ENCODE measurements around the gene CCR8.
"Not testable (repeated sequence)": the region's sequence is repeated elsewhere in the genome, so short reads cannot be mapped to it uniquely, and the experiment has no call there.

Gene CCR8

GRCh38 chr3:39351134-39351533 lies 21.6 kb downstream of the CCR8 start:
- DNase-seq, result not testable (repeated sequence)

- not testable (repeated sequence) for DNase-seq
Observed at GRCh38 chr3:39353168-39353927, 23.8 kb downstream of the CCR8 start.

- DNase-seq, result peak; percentile 7
Observed at GRCh38 chr3:39358333-39358732, 28.8 kb downstream of the CCR8 start.

- peak; percentile 52 for DNase-seq
Observed at GRCh38 chr3:39361252-39361927, 31.9 kb downstream of the CCR8 start.

GRCh38 chr3:39362192-39362591 lies 32.7 kb downstream of the CCR8 start:
- DNase-seq, result no peak

- DNase-seq, result no peak
Observed at GRCh38 chr3:39362812-39363211, 33.3 kb downstream of the CCR8 start.

GRCh38 chr3:39370450-39370849 lies 40.9 kb downstream of the CCR8 start:
- DNase-seq, result not testable (repeated sequence)

- DNase-seq, result no peak
Observed at GRCh38 chr3:39372833-39373232, 43.3 kb downstream of the CCR8 start.

GRCh38 chr3:39376959-39377634 lies 47.6 kb downstream of the CCR8 start:
- no peak for DNase-seq

GRCh38 chr3:39378088-39378487 lies 48.6 kb downstream of the CCR8 start:
- DNase-seq, result peak; percentile 75

- DNase-seq, result no peak
Observed at GRCh38 chr3:39378957-39379777, 49.7 kb downstream of the CCR8 start.

- DNase-seq, result no peak
Observed at GRCh38 chr3:39379778-39380155, 50.3 kb downstream of the CCR8 start.

GRCh38 chr3:39381432-39381831 lies 51.9 kb downstream of the CCR8 start:
- no peak for DNase-seq
